GM19438 (cell line): Measurements from ENCODE around the gene FAM120B.
"Not testable (repeated sequence)": the region's sequence is repeated elsewhere in the genome, so short reads cannot be mapped to it uniquely, and the experiment has no call there.

Experiments used
- ATAC-seq: cut with Tn5 transposase; IDR thresholded peaks from one replicate; pipeline ENCODE4 v1.9.1; 2021; ENCODE audit warnings: low read depth; ENCODE audit not compliant: unreplicated experiment

The FAM120B gene

DNA sequence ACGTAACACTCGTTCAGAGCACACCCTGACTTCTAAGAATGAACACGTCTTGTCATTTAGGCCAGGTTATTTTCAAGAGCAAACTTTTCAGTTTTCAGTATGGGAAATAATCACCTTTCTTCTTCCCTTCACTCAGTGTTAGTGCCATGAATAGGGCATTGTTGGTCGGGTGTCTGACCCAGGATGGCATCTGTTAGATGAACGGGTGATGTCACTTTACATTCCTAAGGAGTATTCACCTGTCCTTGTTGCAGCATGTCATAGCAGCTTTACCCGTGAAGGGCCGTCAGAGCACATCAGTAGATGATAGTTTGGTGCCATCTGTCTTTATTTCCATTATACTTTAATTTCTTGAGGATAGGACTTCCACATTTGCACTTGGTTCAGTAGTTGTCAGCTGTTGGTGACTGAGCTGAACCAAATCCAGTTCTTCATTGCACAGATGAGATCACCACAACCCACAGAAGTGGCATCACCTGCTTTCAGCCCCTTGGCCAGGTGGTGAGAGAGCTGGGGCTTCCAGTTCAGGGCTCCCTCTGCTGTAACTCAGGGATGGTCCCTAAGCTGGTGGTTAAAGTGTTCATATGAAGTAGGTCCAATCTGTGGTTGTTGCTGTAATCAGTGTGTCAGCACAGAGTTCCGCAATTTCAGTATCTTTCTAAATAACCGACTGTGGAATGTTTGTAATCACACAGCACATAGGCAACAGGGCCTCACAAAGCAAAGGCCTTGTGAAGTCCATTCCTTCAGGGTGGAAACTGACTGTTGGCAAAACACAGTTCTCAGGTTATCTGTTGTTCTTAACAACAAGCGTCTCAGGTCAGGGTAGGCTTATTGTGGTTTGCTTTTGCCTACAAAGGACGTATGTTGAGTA is 68.2 kb downstream of the FAM120B start:
- no peak for ATAC-seq

DNA sequence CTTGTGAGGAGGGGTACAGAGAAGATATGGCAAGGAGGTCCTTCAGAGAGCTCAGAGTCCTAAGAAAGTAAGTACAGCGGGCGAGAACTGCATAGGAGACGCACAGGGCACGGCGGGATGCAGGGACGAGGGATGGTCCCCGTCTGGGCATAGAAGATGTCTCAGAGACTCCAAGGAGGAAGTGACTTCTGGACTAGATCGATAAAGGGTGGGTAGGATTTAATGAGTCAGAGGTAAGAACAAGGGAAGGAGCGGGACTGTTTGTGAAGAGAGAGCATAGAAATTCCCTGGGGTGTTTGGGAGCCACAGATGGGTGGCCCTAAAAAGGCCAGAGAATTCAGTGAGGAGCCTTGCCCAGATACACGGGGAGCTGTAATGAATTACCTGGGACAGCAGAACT is 69.1 kb downstream of the FAM120B start:
- ATAC-seq = no peak

DNA sequence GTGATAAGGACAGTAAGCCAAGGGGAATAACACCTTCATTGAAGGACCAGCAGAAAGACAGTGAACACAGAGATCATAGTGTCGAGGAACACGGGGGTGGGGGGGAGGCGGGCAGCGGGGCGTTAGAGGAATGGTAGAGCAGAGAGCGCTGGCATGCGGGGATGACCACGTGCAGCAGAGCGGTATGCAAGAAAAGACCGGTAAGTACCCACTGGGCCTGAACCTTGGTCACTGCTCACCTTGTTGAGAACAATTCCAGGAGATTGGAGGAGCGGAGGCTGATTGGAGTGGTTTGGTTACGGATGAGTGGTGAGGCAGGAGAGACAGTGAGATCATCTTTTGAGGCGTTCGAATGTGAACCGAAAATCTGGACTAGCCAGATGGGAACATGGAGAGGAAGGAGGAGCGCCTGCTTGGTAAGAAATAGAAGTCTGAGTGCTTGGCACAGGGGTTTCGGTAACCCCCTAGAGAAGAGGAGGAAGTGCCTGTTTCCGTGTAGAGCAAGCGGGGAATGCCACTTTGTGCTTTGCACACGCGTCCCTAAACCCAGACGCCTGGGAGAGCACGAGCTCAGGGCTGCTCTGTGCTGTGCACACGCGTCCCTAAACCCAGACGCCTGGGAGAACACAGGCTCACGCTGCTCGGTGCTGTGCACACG is 70.0 kb downstream of the FAM120B start:
- no peak for ATAC-seq

DNA sequence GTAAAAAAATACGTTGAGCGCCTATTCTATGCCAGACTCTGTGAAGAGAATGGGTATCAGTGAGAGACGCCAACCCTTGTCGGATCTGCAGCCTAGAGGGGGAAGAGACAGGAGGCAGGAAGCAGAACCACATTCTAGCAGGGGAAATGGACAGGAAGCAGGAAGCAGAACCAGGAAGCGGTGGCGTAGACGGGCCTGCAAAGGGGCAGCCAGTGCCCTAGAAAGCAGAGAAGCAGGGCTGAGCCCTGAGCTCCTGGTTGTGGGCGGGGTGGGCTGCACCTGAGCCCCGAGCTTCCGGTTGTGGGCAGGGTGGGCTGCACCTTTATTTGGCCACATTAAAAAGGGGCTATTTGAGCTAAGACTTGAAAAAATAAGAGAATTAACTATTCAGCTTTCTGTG is 71.9 kb downstream of the FAM120B start:
- ATAC-seq = no peak

DNA sequence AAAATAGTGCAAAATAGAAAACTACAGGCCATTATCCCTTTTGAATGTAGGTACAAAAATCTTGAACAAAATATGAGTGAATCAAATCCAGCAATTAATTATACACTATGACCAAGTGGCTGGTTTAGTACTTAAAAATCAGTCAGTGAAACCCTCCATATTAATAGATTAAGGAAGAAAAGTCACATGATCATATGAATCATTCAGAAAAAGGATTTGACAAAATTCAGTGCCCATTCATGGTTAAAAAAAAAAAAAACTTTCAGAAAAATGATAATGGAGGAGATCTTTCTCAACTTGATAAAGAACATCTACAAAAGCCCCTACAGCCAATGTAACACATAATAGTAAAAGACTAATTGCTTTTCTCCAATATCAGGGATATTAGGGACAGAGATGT is 75.0 kb downstream of the FAM120B start:
- no peak for ATAC-seq

DNA sequence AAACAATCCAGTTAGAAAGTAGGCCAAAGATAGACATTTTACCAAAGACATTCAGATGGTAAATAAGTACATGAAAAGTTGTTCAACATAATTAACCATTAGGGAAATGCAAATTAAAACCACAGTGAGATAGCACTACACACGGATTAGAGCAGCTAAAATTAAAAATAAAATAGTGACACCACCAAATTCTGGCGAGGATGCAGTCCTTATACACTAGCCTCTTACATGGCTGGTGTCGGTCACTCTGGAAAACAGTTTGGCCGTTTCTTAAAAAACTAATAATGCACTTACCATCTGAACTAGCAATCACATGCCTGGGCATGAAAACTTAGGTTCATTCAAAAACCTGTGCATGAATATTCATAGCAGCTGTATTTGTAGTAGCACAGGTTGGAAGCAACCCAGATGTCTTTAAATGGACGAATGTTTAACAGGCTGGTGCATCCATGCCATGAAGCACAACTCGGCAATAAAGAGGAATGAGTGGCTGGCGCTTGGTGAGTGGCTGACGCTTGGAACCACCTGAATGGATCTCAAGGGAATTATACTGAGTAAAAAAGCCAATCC is 77.0 kb downstream of the FAM120B start:
- ATAC-seq = no peak

DNA sequence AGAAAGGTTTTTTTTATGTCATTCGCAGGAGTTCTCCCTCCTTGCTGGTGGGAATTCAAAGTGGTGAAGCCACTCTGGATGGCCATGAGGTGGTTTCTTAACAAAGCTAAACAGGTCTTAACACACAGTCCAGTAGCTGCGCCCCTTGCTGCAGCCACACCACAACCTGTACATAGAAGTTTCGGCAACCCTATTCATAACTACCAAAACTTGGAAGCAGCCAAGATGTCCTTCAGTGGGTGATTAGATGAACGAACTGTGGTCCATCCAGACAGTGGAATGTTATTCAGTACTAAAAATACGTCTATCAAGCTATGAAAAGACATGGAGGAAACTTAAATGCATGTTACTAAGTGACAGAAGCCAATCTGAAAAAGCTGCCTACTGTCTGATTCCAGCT is 78.9 kb downstream of the FAM120B start:
- no peak for ATAC-seq

DNA sequence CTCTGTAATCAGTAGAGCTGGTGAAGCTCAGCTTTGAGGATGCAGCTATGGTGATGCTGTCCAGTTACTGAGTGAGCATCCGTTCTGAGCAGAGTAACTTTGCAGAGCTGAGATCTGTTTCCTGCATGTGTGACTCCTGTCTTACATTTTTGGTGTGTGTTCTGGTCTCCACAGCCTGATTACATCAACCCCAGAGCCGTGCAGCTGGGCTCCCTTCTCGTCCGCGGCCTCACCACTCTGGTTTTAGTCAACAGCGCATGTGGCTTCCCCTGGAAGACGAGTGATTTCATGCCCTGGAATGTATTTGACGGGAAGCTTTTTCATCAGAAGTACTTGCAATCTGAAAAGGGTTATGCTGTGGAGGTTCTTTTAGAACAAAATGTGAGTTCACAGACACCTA is 81.6 kb downstream of the FAM120B start:
- ATAC-seq = no peak

DNA sequence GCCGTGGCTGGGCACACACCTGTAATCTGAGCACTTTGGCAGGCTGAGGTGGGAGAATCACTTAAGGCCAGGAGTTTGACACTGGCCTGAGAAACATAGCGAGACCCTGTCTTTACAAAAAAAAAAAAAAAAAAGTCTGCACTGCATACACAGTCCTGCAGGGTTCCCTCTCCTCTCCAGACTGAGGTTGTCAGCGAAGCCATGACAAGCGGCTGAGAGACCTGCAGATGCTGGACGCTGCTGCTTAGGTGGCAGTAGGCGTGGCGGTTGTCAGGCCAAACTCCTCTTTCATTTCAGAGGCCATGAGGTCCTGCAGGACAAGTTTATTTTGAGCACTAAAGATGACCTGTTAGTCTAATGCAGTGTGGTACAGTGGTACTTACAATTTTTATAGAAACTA is 86.5 kb downstream of the FAM120B start:
- ATAC-seq = no peak

DNA sequence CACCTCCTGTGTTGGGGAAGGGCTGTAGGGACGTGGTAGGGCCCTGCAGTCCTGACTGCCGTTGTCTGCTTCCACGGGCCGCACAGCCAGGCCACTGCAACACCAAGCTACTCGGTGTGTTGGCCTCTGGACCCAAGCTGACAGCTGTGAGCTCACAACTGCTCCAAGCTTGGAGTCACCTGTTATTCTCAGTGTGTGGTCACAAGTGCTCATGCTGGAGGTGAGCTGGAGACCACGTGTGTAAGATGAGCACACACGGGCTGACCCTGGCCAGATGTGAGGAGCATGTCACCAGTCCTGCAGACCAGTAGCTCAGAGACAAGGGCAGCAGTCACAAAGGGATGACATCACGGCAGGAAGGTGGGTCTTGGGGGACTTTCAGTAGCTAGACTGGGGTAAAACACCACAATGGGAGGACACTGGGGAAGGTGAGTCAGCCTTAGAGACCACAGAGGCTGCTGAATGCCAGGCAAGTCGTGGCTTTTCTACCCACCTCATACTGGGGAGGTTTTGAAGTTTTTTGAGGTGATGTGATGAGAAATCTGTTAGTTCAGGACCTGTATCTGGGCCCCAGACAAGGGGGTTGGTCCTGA is 87.3 kb downstream of the FAM120B start:
- no peak for ATAC-seq

DNA sequence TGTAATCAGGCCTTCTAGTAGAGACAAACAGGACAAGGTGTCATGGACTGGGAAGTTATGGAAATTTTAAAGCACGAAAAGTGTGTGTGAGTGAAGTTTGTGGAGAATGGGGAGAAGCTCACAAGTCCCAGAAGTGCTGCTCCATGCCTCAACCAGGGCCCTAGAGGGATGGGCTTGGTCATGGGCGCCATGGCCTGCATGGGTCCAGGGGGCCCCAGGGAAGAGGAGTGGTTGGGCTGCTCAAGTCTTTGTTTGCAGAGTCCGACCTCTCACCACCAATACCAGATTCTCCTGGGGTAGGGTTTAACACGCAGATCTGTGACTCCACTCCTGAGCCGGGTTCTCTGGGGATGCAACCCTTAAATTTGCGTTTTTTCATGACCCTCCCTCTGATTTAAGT is 88.4 kb downstream of the FAM120B start:
- ATAC-seq = no peak

DNA sequence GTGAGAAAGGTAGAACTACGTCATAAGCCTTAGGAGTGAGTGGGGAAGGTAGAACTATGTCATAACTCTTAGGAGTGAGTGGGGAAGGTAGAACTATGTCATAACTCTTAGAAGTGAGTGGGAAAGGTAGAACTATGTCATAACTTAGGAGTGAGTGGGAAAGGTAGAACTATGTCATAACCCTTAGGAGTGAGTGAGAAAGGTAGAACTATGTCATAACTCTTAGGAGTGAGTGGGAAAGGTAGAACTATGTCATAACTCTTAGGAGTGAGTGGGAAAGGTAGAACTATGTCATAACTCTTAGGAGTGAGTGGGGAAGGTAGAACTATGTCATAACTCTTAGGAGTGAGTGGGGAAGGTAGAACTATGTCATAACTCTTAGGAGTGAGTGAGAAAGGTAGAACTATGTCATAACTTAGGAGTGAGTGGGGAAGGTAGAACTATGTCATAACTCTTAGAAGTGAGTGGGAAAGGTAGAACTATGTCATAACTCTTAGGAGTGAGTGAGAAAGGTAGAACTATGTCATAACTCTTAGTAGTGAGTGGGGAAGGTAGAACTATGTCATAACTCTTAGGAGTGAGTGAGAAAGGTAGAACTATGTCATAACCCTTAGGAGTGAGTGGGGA is 92.3 kb downstream of the FAM120B start:
- not testable (repeated sequence) for ATAC-seq

DNA sequence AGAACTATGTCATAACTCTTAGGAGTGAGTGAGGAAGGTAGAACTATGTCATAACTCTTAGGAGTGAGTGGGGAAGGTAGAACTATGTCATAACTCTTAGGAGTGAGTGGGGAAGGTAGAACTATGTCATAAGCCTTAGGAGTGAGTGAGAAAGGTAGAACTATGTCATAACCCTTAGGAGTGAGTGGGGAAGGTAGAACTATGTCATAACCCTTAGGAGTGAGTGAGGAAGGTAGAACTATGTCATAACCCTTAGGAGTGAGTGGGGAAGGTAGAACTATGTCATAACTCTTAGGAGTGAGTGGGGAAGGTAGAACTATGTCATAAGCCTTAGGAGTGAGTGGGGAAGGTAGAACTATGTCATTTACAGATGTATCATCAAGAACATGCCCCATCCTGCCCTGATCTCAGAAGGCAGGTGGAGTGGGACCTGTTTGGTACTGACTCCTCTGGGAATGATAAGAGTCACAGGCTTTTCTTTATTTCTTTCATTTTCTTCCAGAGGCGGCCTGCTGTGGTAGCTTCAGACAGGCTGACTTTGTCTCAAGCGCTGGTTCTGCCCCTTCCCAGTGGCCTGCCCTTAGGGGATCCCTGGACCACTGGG is 93.5 kb downstream of the FAM120B start:
- not testable (repeated sequence) for ATAC-seq

DNA sequence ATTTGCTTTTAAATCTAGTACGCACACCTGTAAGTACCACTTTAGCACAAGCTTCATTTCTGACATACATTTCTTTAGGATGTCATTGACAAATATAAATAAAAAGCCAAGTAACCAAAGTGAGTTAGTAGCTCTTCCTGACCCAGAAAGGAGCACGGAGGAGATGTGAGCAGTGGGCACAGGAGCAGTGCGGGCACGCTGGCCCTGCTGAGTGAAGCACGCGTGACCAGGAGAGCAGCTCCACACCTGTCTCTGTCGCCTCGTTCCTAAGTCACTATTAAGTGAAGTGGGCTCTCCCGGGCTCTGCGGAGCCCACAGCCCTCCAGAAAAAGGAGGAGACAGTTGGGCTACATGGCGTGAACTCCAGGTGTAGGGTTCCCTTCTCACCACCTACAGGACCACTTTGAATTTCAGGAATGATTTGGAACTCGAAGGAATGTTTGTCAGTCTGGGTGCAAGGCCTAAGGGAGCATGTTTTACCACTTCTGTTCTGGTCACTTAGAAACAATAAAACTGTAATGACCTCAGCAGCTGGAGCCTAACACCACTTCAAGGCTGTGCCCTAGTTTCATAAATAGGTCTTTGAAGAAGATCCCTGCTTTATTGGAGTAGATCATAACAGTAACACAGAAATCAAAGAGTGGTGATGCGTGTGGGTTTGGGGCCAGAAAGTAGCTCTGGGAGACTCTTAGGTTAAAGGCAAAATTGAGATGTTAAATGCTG is 95.9 kb downstream of the FAM120B start:
- ATAC-seq = no peak

DNA sequence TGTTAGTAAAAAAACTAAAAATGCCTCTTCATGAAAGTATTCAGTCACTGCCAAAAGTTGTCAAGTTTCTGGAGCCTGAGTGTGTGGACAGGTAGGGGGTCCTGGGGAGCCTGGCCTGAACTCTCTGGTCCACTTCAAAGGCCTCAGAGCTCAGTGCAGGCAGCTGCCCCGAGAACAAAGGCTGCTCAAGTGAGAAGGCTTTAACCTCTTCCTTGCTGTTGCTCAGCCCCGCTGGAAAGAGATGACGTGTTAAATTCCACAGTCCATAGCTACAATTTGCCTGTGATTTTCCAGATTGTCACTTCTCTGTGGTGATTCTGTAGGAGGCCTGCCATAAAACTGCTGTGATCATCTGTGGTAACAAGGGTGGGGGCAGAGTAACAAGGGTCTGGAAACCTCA is 96.9 kb downstream of the FAM120B start:
- no peak for ATAC-seq

DNA sequence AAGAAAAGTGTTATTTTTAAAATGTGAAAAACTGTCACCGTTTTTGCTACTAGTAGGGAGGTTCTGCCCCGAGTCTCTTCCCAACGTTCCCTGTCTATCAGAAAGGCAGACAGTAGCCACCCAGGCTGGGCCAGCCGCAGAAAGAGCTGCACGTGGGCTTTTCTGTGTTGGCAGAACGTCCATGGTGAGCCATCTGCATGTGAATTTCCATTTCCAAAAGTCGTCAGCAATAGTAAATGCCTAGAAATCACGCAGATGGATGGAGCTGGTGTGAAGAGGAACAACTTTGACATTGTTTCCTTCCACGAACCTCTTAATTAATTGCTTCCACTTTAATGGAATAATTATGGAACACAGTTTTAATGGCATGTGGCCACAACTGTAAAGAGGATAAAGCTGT is 97.5 kb downstream of the FAM120B start:
- ATAC-seq = no peak

DNA sequence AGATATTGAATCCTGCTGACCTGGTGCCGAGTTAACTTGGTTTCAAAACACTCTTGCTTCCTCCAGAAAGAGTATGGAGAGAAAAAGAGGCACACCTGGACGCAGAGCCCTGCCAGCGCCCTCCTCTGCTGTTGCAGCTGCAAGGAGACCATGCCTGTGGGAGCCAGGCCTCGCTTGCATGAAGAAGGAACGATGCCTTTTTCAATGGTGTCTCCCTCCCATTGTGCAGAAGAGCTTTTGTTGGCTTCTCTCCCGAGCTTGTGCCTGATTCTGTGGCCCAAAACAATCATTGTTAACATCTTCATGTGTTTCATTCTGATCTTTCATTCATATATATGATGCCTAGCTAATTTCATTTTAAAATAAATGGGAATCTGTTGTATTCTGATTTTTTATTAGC is 98.1 kb downstream of the FAM120B start:
- ATAC-seq = no peak

DNA sequence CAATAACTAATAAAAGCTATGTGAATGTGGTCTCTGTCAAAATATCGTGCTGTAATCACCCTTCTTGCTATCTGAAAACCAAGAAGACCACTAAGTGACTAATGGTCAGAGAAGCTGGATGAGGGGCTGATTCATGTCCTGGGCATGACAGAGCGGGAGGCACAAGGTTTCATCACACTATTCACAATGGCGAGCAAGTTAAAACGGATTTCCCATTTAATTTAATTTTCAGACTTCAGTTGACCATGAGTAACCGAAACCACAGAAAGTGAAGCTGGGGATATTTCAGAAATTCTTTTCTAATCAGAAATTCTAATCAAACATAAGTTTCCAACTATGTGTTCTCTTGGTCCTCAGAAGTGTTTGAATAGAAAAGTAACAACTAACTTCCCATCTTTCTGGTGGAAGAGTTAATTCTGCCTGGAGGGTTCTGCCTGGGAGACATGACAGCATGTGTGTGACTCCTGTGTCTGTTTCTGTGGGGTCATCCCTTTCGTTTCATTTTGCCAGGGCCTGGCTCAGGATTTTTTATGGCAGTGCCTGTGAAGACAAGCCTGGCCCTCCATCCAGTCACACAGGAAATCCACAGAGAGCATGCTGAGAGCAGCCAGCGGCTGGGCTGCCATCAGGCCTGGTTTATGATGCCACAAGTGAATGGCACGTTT is 98.9 kb downstream of the FAM120B start:
- no peak for ATAC-seq

DNA sequence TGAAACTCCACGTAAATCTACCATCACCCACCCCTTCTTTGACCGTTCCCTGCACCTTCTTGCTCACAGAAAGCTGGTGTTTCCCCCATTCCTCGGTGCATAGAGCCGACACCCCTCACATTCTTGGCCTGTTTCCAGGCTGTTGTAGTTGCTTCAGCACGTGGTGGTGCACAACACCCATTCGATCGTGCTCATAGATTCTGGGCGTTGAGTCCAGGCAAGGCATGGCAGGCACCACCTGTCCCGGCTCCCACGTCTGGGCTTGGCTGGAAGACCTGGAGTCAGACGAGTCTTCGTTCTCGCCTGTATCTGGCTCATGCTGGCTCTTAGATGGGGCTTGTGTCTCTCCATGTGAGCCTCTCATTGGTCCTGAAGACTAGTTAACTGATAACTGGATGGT is 100.6 kb downstream of the FAM120B start:
- no peak for ATAC-seq
